ENCODE data around the gene IKBIP.
"Not testable (repeated sequence)": the region's sequence is repeated elsewhere in the genome, so short reads cannot be mapped to it uniquely, and the experiment has no call there.

The IKBIP gene

GRCh38 chr12:98644712-98645571, at the start of gene IKBIP, which contains the start of gene APAF1:
Gene IKBIP, minus strand, starts transcription at chr12:98644788. Its CDS starts 87 bp downstream, at chr12:98644701.
Gene APAF1, plus strand, starts transcription at chr12:98645290. Its CDS starts 3,070 bp downstream, at chr12:98648360.
- DNase-seq, result peak; percentile 32 to 98 (median 91)

- no peak for DNase-seq
Measured at GRCh38 chr12:98691351-98691750, 46.8 kb upstream of the IKBIP start.

- no peak for DNase-seq
Measured at GRCh38 chr12:98686603-98687002, 42.0 kb upstream of the IKBIP start.

- no peak for DNase-seq
Measured at GRCh38 chr12:98684199-98684598, 39.6 kb upstream of the IKBIP start.

DNA sequence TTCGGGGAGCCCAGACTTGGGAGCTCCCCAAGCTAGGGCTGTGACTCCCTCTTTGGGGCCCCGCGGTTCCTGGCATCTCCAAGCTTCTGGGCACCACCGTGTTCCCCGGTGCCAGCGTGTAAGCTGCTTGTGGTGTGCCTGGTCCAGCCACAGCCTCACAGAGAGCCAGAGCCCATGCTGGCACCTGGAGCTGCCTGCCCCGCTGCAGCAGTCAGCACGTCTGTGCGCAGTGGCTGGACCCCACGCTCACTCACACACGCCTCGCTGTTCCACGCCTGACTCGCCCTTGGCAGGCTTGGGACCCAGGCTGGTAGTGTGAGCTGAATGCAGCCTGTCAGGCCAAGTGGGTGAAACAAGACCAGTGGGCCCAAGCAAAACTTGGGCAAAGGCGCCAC, 35.0 kb upstream of the IKBIP start:
- no peak for DNase-seq

- DNase-seq, result peak in 1 of 56 donors; percentile 2
Measured at GRCh38 chr12:98678946-98679610, 34.5 kb upstream of the IKBIP start.

DNA sequence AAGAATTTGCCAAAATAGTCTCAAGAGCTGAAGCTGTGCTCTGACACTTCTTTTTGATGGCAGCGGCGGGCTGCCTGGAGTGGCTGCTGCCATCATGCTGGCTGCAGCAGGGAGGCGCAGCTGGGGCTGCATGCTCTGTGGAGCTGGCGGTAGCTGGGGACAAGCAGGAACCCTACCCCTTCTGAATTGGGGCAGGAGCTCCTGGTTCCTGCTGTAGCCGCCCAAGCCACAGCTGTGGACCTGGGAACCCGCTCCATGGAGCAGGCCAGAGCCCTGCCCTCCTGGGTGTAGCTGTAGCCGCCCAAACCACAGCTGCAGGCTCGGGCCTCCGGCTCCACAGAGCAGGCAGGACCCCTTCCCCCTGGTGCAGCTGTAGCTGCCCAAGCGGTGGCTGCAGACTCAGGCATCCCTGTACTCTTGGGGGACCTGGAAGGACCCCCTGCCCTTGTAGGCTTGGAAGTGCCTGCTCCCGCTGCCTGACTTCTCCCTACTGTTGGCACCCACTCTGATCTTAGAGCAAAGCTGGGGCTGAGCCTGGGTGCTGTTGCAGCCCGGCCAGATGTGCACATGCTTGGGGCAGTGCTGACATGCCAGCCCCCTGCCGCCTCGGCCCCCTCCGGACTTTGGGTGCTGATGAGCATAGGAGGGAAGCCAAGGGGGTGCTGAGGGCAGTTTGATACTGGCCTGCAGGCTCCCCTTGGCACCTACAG, 33.8 kb upstream of the IKBIP start:
- DNase-seq, result no peak

- DNase-seq, result no peak
Measured at GRCh38 chr12:98674841-98675240, 30.3 kb upstream of the IKBIP start.

DNA sequence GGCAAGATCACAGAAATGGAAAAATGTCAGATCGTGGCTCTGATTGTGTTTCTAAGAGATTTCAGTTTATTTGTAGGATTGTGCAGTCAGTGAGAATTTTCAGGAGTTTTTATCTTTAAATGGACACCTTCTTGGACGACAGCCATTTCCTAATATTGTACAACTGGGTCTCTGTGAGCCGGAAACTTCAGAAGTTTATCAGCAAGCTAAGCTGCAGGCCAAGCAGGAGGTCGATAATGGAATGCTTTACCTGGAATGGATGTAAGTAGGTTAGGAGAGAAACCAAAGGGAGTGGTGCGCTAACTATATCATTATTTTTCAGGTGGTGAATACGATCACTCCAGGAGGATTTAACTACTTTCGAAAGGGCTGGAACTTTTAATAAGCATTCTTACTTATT, 26.9 kb upstream of the IKBIP start:
- no peak for DNase-seq

DNA sequence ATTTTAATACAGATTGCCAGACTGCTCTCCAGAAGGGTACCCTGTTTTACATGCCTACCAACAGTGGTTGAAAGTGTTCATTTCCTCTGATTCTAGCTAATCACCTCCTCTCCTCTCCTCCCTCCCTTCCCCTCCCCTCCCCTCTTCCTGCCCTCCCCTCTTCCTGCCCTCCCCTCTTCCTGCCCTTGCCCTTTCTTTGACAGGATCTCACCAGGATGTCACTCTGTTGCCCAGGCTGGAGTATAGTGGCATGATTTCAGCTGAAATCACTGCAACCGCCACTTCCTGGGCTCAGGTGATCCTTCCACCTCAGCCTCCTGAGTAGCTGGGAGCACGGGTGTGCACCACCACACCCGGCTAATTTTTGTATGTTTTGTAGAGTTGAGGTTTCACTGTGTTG, 25.2 kb upstream of the IKBIP start:
- no peak for DNase-seq

GRCh38 chr12:98660521-98660920, 15.9 kb upstream of the IKBIP start:
- no peak for DNase-seq

DNA sequence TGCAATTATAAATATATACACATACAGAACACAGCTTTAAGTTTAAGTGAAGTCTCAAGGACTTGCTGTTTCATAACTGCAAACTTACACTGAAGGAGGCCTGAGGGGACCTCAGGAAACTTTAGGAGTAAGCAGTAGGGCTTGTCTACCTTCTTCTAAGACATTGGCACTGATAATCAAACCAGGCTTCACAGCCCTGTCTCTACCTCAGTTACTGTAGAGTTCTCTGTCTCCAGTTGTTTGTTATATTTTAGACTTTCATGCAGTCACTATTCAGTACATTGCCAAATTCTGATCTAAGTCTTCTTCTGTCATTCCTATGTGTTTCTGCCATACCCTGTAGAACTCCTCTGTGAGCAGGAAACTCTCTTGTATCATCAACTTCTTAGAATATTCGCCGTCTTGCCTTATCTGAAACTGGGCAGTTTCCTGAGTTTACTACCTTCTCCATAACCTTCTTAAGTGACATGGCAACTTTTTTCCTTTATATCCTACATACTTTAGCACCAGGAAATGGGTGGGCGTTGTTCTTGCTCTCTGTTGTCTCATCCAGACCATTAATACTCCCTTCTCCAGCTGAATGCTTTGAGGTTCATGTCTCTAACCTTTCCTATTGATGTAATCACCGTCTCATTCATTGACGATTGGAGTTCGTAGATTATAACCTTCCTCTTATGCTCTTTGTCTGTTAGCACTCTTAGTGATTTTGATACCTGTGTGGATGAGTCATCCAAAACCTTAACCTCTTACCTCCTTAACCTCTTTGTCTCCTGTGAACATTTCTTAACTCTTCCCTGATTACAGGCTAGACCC, 11.9 kb upstream of the IKBIP start:
- DNase-seq, result no peak

DNA sequence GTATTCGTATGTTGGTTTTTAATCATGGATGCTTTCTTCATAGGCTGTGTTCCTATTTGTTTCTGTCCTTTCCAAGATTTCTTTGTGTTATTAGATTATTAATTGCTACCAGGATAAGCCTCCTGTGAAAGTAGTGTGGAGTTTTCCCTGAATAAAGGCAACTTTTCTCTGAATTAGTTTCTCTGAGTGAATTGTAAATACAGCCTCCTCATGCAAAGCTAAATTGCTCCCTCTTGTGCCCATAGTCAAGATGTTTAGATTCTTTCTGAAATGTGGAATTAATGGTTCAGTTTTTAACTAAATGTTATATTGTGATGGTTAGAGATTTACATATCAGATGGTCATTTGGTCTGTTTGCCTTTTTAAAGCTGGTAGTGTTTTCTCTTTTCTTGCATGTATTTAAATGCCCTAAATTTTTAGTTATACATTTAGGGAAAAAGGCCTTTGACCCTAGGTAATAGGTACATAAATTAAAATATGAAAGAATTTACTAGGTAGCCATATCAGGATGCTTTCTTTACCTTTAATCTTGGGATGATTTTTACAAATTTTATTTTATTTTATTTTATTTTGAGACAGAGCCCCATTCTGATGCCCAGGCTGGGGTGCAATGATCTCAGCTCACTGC, 9.4 kb upstream of the IKBIP start:
- peak in 1 of 56 donors; percentile 2 for DNase-seq

DNA sequence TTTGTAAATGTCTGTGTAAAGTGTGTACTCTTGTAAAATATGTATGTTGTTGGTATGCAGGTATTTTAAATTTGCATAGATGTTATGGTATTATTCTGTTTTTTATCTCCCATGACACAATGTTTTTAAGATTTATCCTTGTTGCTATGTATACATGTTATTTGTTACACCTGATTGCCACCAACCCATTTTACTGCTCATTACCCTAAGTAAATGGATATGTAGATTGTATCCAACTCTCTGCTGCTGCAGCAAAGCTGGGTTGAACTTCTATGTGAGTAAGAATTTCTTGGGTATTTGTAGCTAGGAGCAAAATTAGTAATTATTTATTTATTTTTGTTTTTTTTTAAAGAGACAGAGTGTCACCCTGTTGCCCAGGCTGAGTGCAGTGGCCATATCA, 6.7 kb upstream of the IKBIP start:
- no peak for DNase-seq

DNA sequence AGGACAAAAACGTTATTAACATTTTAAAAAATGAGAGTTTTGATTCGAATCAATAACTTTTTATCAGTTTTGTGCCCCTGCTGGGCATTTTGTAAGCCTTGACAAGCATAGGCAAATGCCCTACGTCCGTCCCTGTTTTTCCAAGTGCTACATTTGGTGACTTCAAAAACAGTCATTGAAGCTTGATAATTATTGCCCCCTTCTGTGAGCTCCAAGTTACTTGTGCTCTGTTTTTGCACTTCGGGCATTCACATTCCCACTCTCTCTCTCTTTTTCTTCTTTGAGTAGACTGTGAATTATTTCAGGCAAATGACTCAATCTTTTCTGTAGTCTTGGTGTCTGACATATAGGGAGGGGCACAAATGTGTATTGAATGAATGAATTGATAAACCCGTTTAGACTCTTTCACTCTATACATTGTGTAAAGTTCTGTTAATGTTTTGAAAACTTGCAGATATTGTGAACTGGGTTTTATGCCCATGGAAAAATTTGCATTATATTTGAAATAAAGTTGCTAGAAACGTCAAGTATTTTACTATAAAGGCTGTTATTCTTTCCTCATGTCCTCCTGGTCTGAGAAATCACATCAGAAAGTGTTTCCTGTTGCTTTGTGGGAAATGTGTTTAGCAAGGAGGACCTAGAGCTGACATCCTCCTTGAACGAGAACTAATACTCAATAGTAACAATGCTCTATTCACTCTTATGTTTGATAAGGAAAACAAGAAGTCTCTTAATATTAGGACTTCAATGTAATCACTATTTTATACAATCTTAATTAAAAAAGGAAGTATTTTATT, 1.9 kb upstream of the IKBIP start:
- DNase-seq, result no peak

DNA sequence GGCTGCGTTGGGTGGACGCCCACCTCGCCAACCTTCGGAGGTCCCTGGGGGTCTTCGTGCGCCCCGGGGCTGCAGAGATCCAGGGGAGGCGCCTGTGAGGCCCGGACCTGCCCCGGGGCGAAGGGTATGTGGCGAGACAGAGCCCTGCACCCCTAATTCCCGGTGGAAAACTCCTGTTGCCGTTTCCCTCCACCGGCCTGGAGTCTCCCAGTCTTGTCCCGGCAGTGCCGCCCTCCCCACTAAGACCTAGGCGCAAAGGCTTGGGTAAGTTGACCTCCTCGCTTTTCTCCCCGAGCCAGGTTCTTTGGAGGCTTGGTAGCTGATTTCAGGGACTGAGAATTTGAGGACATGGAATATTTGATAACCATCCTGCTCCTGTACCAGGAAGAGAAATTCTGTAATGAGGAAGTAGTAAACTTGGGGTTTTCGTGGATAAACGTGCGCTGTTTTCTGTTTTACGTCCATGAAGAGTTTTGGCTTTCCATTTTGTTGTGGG, 1.0 kb upstream of the IKBIP start:
- DNase-seq, result peak in 30 of 56 donors; percentile 4 to 54 (median 32)

- peak in 12 of 56 donors; percentile 14 to 61 (median 32) for DNase-seq
Measured at GRCh38 chr12:98644433-98644711, 216 bp downstream of the IKBIP start.

- not testable (repeated sequence) for DNase-seq
Measured at GRCh38 chr12:98642801-98643200, 1.8 kb downstream of the IKBIP start.

DNA sequence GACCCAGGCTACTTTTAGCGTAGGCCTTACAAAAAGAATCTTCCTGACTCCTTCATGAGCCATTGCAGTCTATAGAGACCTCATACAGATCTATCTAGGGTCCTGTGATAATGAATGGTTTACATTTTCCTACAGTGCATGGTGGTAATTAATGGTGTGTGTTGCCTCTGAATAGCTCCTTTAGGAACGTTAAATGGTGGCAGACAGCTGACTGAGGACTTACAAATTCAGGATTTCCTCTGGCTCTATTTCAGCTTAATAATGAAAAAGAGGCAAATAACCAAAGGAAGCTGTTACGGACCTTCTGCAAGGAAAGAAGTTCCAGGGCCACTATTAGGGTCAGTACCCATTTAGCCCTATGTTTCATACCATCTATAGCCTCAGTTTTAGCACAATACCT, 5.1 kb downstream of the IKBIP start:
- no peak for DNase-seq

GRCh38 chr12:98638009-98638408, 6.6 kb downstream of the IKBIP start:
- no peak for DNase-seq
